ENCODE results near the gene ERC2. TPM values are rescaled to one million over a fixed set of nuclear protein-coding genes. Genes with fewer than 3 reads are reported as not detected.

Gene ERC2
- total RNA-seq, 1 donor from 2014 or later = under 0.01 TPM

GRCh38 chr3:56471771-56472170 lies 3.5 kb upstream of the ERC2 start:
- DNase-seq (ENCODE audit: low read depth) (no peak), FAIRE-seq (no peak)
- H3K4me3 ChIP-seq (ENCODE audit: low read depth, low read length) = no peak overlapping the region
- no peaks in the 10 kb centered on the region for H3K36me3 ChIP-seq (ENCODE audit: control insufficient read depth, insufficient read depth, low read length)
- TF ChIP-seq CTCF (IDR thresholded peaks at IDR 0.05; ENCODE audit: insufficient read depth, low read length, severe bottlenecking) = no peak
- H3K27me3 ChIP-seq (ENCODE audit: control insufficient read depth, insufficient read depth, low read length) = no peaks in the 10 kb centered on the region

GRCh38 chr3:56469141-56469540 lies 874 bp upstream of the ERC2 start:
- H3K4me3 ChIP-seq (ENCODE audit: low read depth, low read length) = no peak overlapping the region
- no peaks in the 10 kb centered on the region for H3K36me3 ChIP-seq (ENCODE audit: control insufficient read depth, insufficient read depth, low read length)
- DNase-seq (ENCODE audit: low read depth) = peak; percentile 4
- no peak for FAIRE-seq
- H3K27me3 ChIP-seq (ENCODE audit: control insufficient read depth, insufficient read depth, low read length) = no peaks in the 10 kb centered on the region
- TF ChIP-seq CTCF (IDR thresholded peaks at IDR 0.05; ENCODE audit: insufficient read depth, low read length, severe bottlenecking) = no peak

GRCh38 chr3:56467801-56468183 lies 475 bp downstream of the ERC2 start:
- H3K36me3 ChIP-seq (ENCODE audit: control insufficient read depth, insufficient read depth, low read length) = no peaks in the 10 kb centered on the region
- no peak for TF ChIP-seq CTCF (IDR thresholded peaks at IDR 0.05; ENCODE audit: insufficient read depth, low read length, severe bottlenecking)
- H3K4me3 ChIP-seq (ENCODE audit: low read depth, low read length) = peak overlapping the region; percentile 43
- H3K27me3 ChIP-seq (ENCODE audit: control insufficient read depth, insufficient read depth, low read length) = no peaks in the 10 kb centered on the region
- DNase-seq (ENCODE audit: low read depth) (no peak), FAIRE-seq (no peak)

- TF ChIP-seq CTCF (IDR thresholded peaks at IDR 0.05; ENCODE audit: insufficient read depth, low read length, severe bottlenecking) = no peak
- H3K27me3 ChIP-seq (ENCODE audit: control insufficient read depth, insufficient read depth, low read length) = no peaks in the 10 kb centered on the region
- H3K36me3 ChIP-seq (ENCODE audit: control insufficient read depth, insufficient read depth, low read length) = no peaks in the 10 kb centered on the region
- peak overlapping the region; percentile 43 for H3K4me3 ChIP-seq (ENCODE audit: low read depth, low read length)
- FAIRE-seq (no peak), DNase-seq (ENCODE audit: low read depth) (peak; percentile 86)
Measured at GRCh38 chr3:56467108-56467507, 1.2 kb downstream of the ERC2 start.

- H3K36me3 ChIP-seq (ENCODE audit: control insufficient read depth, insufficient read depth, low read length) = no peaks in the 10 kb centered on the region
- no peak for DNase-seq (ENCODE audit: low read depth)
- no peak overlapping the region for H3K4me3 ChIP-seq (ENCODE audit: low read depth, low read length)
- FAIRE-seq = no peak
- H3K27me3 ChIP-seq (ENCODE audit: control insufficient read depth, insufficient read depth, low read length) = no peaks in the 10 kb centered on the region
- no peak for TF ChIP-seq CTCF (IDR thresholded peaks at IDR 0.05; ENCODE audit: insufficient read depth, low read length, severe bottlenecking)
Measured at GRCh38 chr3:56459719-56460118, 8.5 kb downstream of the ERC2 start.

- peak; percentile 5 for DNase-seq (ENCODE audit: low read depth)
- FAIRE-seq = no peak
- Histone ChIP-seq H3K36me3 (ENCODE audit: control insufficient read depth, insufficient read depth, low read length) (no peaks in the 10 kb centered on the region), H3K4me3 (ENCODE audit: low read depth, low read length) (no peak overlapping the region), H3K27me3 (ENCODE audit: control insufficient read depth, insufficient read depth, low read length) (no peaks in the 10 kb centered on the region)
- TF ChIP-seq CTCF (IDR thresholded peaks at IDR 0.05; ENCODE audit: insufficient read depth, low read length, severe bottlenecking) = no peak
Measured at GRCh38 chr3:56459104-56459496, 9.2 kb downstream of the ERC2 start.
